H1 (cell line): ENCODE measurements around the gene PECR. TPM values are rescaled to one million over a fixed set of nuclear protein-coding genes. Genes with fewer than 3 reads are reported as not detected.

ENCODE experiments used
- CTCF ChIA-PET: fragments of 300-600 bp; sonication (Branson Sonifier 250); formaldehyde crosslinking; loops from one replicate; lab custom pipeline; 2021; ENCODE audit not compliant: partially characterized antibody; lab: Charles Lee
- POLR2A ChIA-PET: fragments of 300-600 bp; sonication (Branson Sonifier 250); formaldehyde crosslinking; loops from one replicate; lab custom pipeline; 2021; ENCODE audit warnings: inconsistent platforms; ENCODE audit not compliant: partially characterized antibody; lab: Charles Lee
- DNase-seq, 2 experiments: peaks; one replicate each; pipeline versions ENCODE4 v3.0.0 to v3.0.0-alpha.2; 2010 to 2022; ENCODE audit warnings: low spot score in 2 of 2, low read depth in 1 of 2, mixed read lengths in 1 of 2
- FAIRE-seq: peaks from 2 replicates; lab custom pipeline; 2011; peaks lifted over from hg19 to GRCh38; lab: Jason Lieb, UNC
- H2AFZ ChIP-seq: 2 replicates; pipeline ENCODE4 v1.8.1; 2012; ENCODE audit warnings: low read length, inconsistent platforms
- H2AK5ac ChIP-seq: 2 replicates; pipeline ENCODE4 v1.6.1; 2013; ENCODE audit warnings: low read depth, low read length
- H2BK120ac ChIP-seq: replicated peaks from 2 replicates; pipeline ENCODE3; 2013; ENCODE audit warnings: low read depth, low read length, inconsistent platforms
- H2BK12ac ChIP-seq: 2 replicates; pipeline ENCODE4 v1.6.1; 2013; ENCODE audit warnings: low read depth, low read length
- H2BK15ac ChIP-seq: 2 replicates; pipeline ENCODE4 v1.6.1; 2013; ENCODE audit warnings: low read length
- H2BK20ac ChIP-seq: 2 replicates; pipeline ENCODE4 v1.6.1; 2013; ENCODE audit warnings: low read length
- H2BK5ac ChIP-seq: 2 replicates; pipeline ENCODE4 v1.6.1; 2013; ENCODE audit warnings: low read depth, low read length
- H3K14ac ChIP-seq: 2 replicates; pipeline ENCODE4 v1.6.1; 2013; ENCODE audit warnings: inconsistent platforms; ENCODE audit not compliant: insufficient read length
- H3K18ac ChIP-seq: 2 replicates; pipeline ENCODE4 v1.6.1; 2013; ENCODE audit warnings: low read length; ENCODE audit errors: extremely low read depth
- H3K23ac ChIP-seq: 2 replicates; pipeline ENCODE4 v1.6.1; 2013; ENCODE audit warnings: inconsistent platforms; ENCODE audit not compliant: insufficient read length
- H3K23me2 ChIP-seq: 2 replicates; pipeline ENCODE4 v1.6.1; 2013; ENCODE audit warnings: low read depth, low read length
- H3K27ac ChIP-seq: 2 replicates; pipeline ENCODE4 v1.6.1; 2011; ENCODE audit warnings: low read depth, low read length, inconsistent platforms
- H3K27me3 ChIP-seq, 4 experiments: replicated peaks in 1 of 4; 1 replicate in 1 of 4; 2 replicates in 3 of 4; pipeline versions ENCODE4 v1.6.1 to v1.8.1; 2011 to 2013; ENCODE audit warnings: low read length in 3 of 4, mild to moderate bottlenecking in 3 of 4, inconsistent platforms in 2 of 4, mixed read lengths in 2 of 4, moderate library complexity in 1 of 4; ENCODE audit not compliant: control insufficient read depth in 3 of 4, insufficient read depth in 3 of 4; ENCODE audit errors: extremely low read depth in 1 of 4
- H3K36me3 ChIP-seq, 4 experiments: 2 replicates each; pipeline versions ENCODE4 v1.6.1 to v1.8.1; 2011 to 2013; ENCODE audit warnings: mild to moderate bottlenecking in 4 of 4, low read length in 3 of 4, moderate library complexity in 2 of 4, control low read depth in 1 of 4, inconsistent platforms in 1 of 4; ENCODE audit not compliant: insufficient read depth in 4 of 4, control insufficient read depth in 2 of 4
- H3K4ac ChIP-seq: replicated peaks from 2 replicates; pipeline ENCODE3; 2013; ENCODE audit warnings: low read length, low read depth, mixed read lengths, inconsistent platforms; ENCODE audit not compliant: insufficient read length
- H3K4me1 ChIP-seq, 4 experiments: replicated peaks in 1 of 4; 1 replicate in 1 of 4; 2 replicates in 3 of 4; pipeline versions ENCODE4 v1.6.1 to v1.8.1; 2011 to 2013; ENCODE audit warnings: low read length in 3 of 4, inconsistent platforms in 2 of 4, mixed read lengths in 1 of 4; ENCODE audit not compliant: insufficient read depth in 4 of 4, control insufficient read depth in 3 of 4
- H3K4me2 ChIP-seq, 2 experiments: 2 replicates each; pipeline versions ENCODE4 v1.6.1 to v1.8.1; 2011 to 2013; ENCODE audit warnings: low read depth in 2 of 2, low read length in 2 of 2, control low read depth in 1 of 2, inconsistent platforms in 1 of 2, mild to moderate bottlenecking in 1 of 2; ENCODE audit not compliant: insufficient read depth in 1 of 2
- H3K4me3 ChIP-seq, 4 experiments: fragments of 200-600, 300-600 bp in 1 of 4; sonication (generic), shearing (Covaris generic), sonication (Bioruptor Twin) in 1 of 4; 2 replicates each; pipeline versions ENCODE4 v1.5.1 to v1.8.1; 2011 to 2016; ENCODE audit warnings: low read length in 4 of 4, low read depth in 3 of 4, control low read depth in 2 of 4, inconsistent platforms in 2 of 4, mild to moderate bottlenecking in 2 of 4, mixed read lengths in 1 of 4, moderate library complexity in 1 of 4; ENCODE audit not compliant: insufficient read depth in 2 of 4; ENCODE audit errors: extremely low read depth in 1 of 4
- H3K56ac ChIP-seq: replicated peaks from 2 replicates; pipeline ENCODE3; 2013; ENCODE audit warnings: low read depth, mild to moderate bottlenecking, mixed read lengths, low read length, inconsistent platforms; ENCODE audit not compliant: insufficient read length
- H3K79me1 ChIP-seq: 2 replicates; pipeline ENCODE4 v1.6.1; 2013; ENCODE audit warnings: low read depth, low read length, control low read depth
- H3K79me2 ChIP-seq, 2 experiments: 2 replicates each; pipeline versions ENCODE4 v1.6.1 to v1.8.1; 2012 to 2013; ENCODE audit warnings: low read length in 2 of 2, mild to moderate bottlenecking in 2 of 2, inconsistent platforms in 1 of 2; ENCODE audit not compliant: insufficient read depth in 2 of 2, control insufficient read depth in 1 of 2
- H3K9ac ChIP-seq, 4 experiments: replicated peaks in 1 of 4; 1 replicate in 1 of 4; 2 replicates in 3 of 4; pipeline versions ENCODE4 v1.6.1 to v1.8.1; 2011 to 2013; ENCODE audit warnings: low read depth in 3 of 4, low read length in 3 of 4, control low read depth in 2 of 4, mild to moderate bottlenecking in 2 of 4, moderate library complexity in 2 of 4, inconsistent platforms in 1 of 4; ENCODE audit errors: extremely low read depth in 1 of 4
- H3K9me3 ChIP-seq, 2 experiments: 2 replicates each; pipeline versions ENCODE4 v1.6.1 to v1.8.1; 2012 to 2013; ENCODE audit warnings: mild to moderate bottlenecking in 2 of 2, moderate library complexity in 2 of 2, control low read depth in 1 of 2, inconsistent platforms in 1 of 2, low read depth in 1 of 2, low read length in 1 of 2, mixed read lengths in 1 of 2; ENCODE audit not compliant: insufficient read depth in 2 of 2
- H4K20me1 ChIP-seq, 2 experiments: replicated peaks in 1 of 2; 2 replicates each; pipeline versions ENCODE3 to v1.8.1; 2011 to 2013; ENCODE audit warnings: inconsistent platforms in 2 of 2, low read length in 2 of 2, mild to moderate bottlenecking in 1 of 2; ENCODE audit not compliant: insufficient read depth in 2 of 2, control insufficient read depth in 1 of 2
- H4K5ac ChIP-seq: 2 replicates; pipeline ENCODE4 v1.6.1; 2013; ENCODE audit warnings: low read length, low read depth, mixed read lengths, inconsistent platforms; ENCODE audit not compliant: insufficient read length
- H4K8ac ChIP-seq: 2 replicates; pipeline ENCODE4 v1.8.0; 2013; ENCODE audit warnings: mild to moderate bottlenecking, moderate library complexity, low read length, inconsistent platforms; ENCODE audit not compliant: insufficient read depth; ENCODE audit errors: extremely low read depth
- H4K91ac ChIP-seq: replicated peaks from 2 replicates; pipeline ENCODE3; 2013; ENCODE audit warnings: low read length, mixed read lengths, inconsistent platforms; ENCODE audit not compliant: insufficient read length
- EZH2 ChIP-seq: fragments of 200-600 bp; sonication (generic); IDR thresholded peaks from 2 replicates; pipeline ENCODE4 v1.7.1; 2012; ENCODE audit warnings: low read depth, mild to moderate bottlenecking, moderate library complexity, low read length, inconsistent platforms; ENCODE audit not compliant: severe bottlenecking
- POU5F1 ChIP-seq: IDR thresholded peaks from 2 replicates; pipeline ENCODE4 v1.6.1; 2011; ENCODE audit warnings: low read depth, mild to moderate bottlenecking, low read length, moderate library complexity
- RFX5 ChIP-seq: IDR thresholded peaks from 2 replicates; pipeline ENCODE4 v1.6.1; 2011; ENCODE audit warnings: low read depth, low read length, improper control_type of control experiment, borderline replicate concordance
- RNF2 ChIP-seq: fragments of 200-900, 300-1000 bp; sonication (generic); IDR thresholded peaks from 2 replicates; pipeline ENCODE4 v1.7.1; 2016; ENCODE audit warnings: borderline replicate concordance, low read depth, mild to moderate bottlenecking, antibody characterized with exemption, low read length; ENCODE audit not compliant: poor library complexity, severe bottlenecking; ENCODE audit errors: missing control alignments
- SUZ12 ChIP-seq: fragments of 200-600 bp; sonication (generic); IDR thresholded peaks from 2 replicates; pipeline ENCODE4 v1.6.1; 2012; ENCODE audit warnings: mild to moderate bottlenecking, inconsistent platforms, low read length, moderate library complexity, mixed read lengths
- TCF12 ChIP-seq: IDR thresholded peaks from 2 replicates; pipeline ENCODE4 v1.6.1; 2011; ENCODE audit warnings: low read depth, mild to moderate bottlenecking, low read length
- YY1 ChIP-seq: IDR thresholded peaks from 2 replicates; pipeline ENCODE4 v1.6.1; 2011; ENCODE audit warnings: low read depth, mild to moderate bottlenecking, low read length
- WGBS, 2 experiments: shearing (Covaris generic) in 1 of 2; methylation state at CpG; one replicate each; pipeline versions ENCODE4 v1.1.6 to v1.1.7; 2013 to 2015; ENCODE audit warnings: low lambda C conversion rate in 2 of 2, mixed read lengths in 2 of 2, inconsistent platforms in 1 of 2, low coverage in 1 of 2, missing lambda C conversion rate in 1 of 2; ENCODE audit not compliant: insufficient replicate concordance in 2 of 2, insufficient coverage in 1 of 2, insufficient read length in 1 of 2; ENCODE audit errors: extremely low coverage in 1 of 2, missing lambda C conversion rate in 1 of 2; 5-methylcytosine and 5-hydroxymethylcytosine counted together
- polyA plus RNA-seq, 7 experiments: library from polyadenylated mRNA; depleted of rRNA in 3 of 7; stranded (reverse) in 5 of 7; unstranded in 2 of 7; fragments of >200 nt in 5 of 7; fragments of 200-250 nt in 2 of 7; gene quantifications; 1 replicate in 5 of 7; 2 replicates in 1 of 7; 4 replicates in 1 of 7; pipeline versions ENCODE4 v1.2.1 to v1.2.3, GENCODE V29; 2011 to 2013; ENCODE audit warnings: missing spikeins in 2 of 7, mixed read lengths in 2 of 7
- total RNA-seq: library from RNA; stranded (reverse); fragmentation: NEBNext Ultra II Directional; extraction: Animal tissue kit (Norgen Biotek cat#: 25700); gene quantifications from 2 replicates; pipeline ENCODE4 v1.2.1, GENCODE V29; 2021
- TF ChIP-seq, protein P1 (sequence below), 3 experiments: IDR thresholded peaks; 1 replicate in 2 of 3; 2 replicates in 1 of 3; pipeline versions ENCODE4 v1.5.1 to v1.6.1; 2011; ENCODE audit warnings: low read length in 3 of 3, mild to moderate bottlenecking in 3 of 3, inconsistent platforms in 2 of 3, low read depth in 1 of 3, moderate library complexity in 1 of 3; ENCODE audit not compliant: insufficient read depth in 1 of 3; ENCODE audit errors: control extremely low read depth in 1 of 3
- TF ChIP-seq, protein P2 (sequence below): IDR thresholded peaks from 2 replicates; pipeline ENCODE4 v1.6.1; 2012; ENCODE audit warnings: inconsistent platforms

Gene PECR
- total and polyA plus RNA-seq, 2 of the 8 experiments (the other 6 are each of a cell fraction or from before 2014, with no cell fraction given) = 15.9 to 19.2 TPM

- Histone ChIP-seq H2BK12ac (0 out of 2 replicates have a peak overlapping the region, but pooled peaks have one; percentile 14), H3K56ac (no peak overlapping the region), H3K9me3 (no peaks in the 10 kb centered on the region), H3K4me1 (peaks cover 0 to 3% (median 0%) of the 10 kb centered on the region in 4 experiments; a peak in 1 of 7 replicates), H3K14ac (no peak overlapping the region), H3K23ac (no peak overlapping the region), H2BK5ac (no peak overlapping the region), H4K91ac (no peak overlapping the region), H3K23me2 (peaks cover 2% of the 10 kb centered on the region; the same call in 1 of the 2 replicates), H3K79me2 (no peaks in the 10 kb centered on the region), H3K79me1 (no peaks in the 10 kb centered on the region), H4K20me1 (peaks cover 0 to 4% of the 10 kb centered on the region in 2 experiments), H3K4me2 (no peak overlapping the region), H2AFZ (no peak overlapping the region), H4K5ac (no peak overlapping the region), H3K18ac (no peak overlapping the region), H2AK5ac (no peak overlapping the region), H3K9ac (no peak overlapping the region), H3K36me3 (peaks cover 0 to 5% (median 3%) of the 10 kb centered on the region in 4 experiments; a peak in 3 of 8 replicates), H3K4ac (no peak overlapping the region), H2BK20ac (no peak overlapping the region), H3K27ac (no peak overlapping the region), H2BK15ac (no peak overlapping the region), H4K8ac (no peak overlapping the region), H3K27me3 (no peaks in the 10 kb centered on the region), H3K4me3 (no peak overlapping the region), H2BK120ac (no peak overlapping the region)
- DNase-seq = peak; percentile 56 to 97
- ChIA-PET CTCF (interaction anchor here (0.6 to 11.7 kb wide), 26 partner anchors 8 to 431 kb away, joined by 3 to 165 read pairs (median 6); partner anchors contain the start of genes PECR and TMEM169), POLR2A (interaction anchor here (0.6 to 1.9 kb wide), 3 partner anchors 9 to 75 kb away, joined by 3 to 6 read pairs (median 6); partner anchors contain the start of gene XRCC5)
- WGBS, 2 experiments = 100% methylated on average over 1 of the region's 1 CpG; no CpG with 5 or more reads in 1 of the 2 experiments
- peak; percentile 77 for FAIRE-seq
- no peak for TF ChIP-seq RNF2
- TF ChIP-seq SUZ12 = no peak
- TF ChIP-seq EZH2 = no peak
- no peak for TF ChIP-seq TCF12
- no peak for TF ChIP-seq POU5F1
- TF ChIP-seq RFX5 = no peak
- TF ChIP-seq, protein P1, sequence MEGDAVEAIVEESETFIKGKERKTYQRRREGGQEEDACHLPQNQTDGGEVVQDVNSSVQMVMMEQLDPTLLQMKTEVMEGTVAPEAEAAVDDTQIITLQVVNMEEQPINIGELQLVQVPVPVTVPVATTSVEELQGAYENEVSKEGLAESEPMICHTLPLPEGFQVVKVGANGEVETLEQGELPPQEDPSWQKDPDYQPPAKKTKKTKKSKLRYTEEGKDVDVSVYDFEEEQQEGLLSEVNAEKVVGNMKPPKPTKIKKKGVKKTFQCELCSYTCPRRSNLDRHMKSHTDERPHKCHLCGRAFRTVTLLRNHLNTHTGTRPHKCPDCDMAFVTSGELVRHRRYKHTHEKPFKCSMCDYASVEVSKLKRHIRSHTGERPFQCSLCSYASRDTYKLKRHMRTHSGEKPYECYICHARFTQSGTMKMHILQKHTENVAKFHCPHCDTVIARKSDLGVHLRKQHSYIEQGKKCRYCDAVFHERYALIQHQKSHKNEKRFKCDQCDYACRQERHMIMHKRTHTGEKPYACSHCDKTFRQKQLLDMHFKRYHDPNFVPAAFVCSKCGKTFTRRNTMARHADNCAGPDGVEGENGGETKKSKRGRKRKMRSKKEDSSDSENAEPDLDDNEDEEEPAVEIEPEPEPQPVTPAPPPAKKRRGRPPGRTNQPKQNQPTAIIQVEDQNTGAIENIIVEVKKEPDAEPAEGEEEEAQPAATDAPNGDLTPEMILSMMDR (IDR thresholded peaks at IDR 0.05; ENCODE audit: control extremely low read depth in 1 of 3, insufficient read depth in 1 of 3, low read depth in 1 of 3, low read length in 3 of 3) = peak; percentile 70 to 90 (median 71)
- TF ChIP-seq, protein P2, sequence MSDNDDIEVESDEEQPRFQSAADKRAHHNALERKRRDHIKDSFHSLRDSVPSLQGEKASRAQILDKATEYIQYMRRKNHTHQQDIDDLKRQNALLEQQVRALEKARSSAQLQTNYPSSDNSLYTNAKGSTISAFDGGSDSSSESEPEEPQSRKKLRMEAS = no peak
- peak; percentile 45; the same call in 1 of the 2 replicates for TF ChIP-seq YY1
Measured at GRCh38 chr2:216034065-216034464, 47.5 kb downstream of the PECR start.
